Ovary (tissue), 3 donors: ENCODE results near the gene MYT1.

Source experiments
- POLR2A ChIP-seq: fragments of 450-650 bp; IDR thresholded peaks from one replicate; pipeline ENCODE4 v1.6.1; 2017; ENCODE audit warnings: antibody characterized with exemption, mild to moderate bottlenecking, moderate library complexity
- TF ChIP-seq, protein P1 (sequence below), 3 donors: fragments of 450-650 bp in 2 of 3; fragments of 200-600 bp in 1 of 3; IDR thresholded peaks; one replicate each; pipeline versions ENCODE4 v1.5.1 to v1.8.0; 2016 to 2022; ENCODE audit warnings: antibody characterized with exemption in 3 of 3, mild to moderate bottlenecking in 1 of 3
- donor health status: DM: no; HTN: no; CAD: no.

DNA sequence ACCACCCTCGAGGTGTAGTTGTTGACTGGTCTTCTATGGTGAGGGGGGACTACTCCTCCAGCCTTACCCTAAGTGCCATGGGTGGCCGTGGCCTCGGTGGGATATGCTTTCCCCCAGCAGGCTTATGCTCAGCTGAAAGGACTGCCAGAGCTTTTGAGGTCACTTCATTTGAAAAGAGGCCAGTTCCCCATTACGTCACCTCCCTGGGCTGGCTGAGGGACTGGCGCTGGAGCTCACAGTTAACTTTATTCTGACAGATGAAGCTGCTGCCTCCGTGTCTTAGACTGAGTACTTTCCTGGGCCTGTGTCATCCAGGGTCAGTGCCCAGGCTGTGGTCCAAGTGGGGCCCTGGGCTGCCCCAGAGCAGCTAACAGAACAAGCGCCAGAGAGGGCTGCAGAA, 48.5 kb downstream of the MYT1 start:
- TF ChIP-seq, protein P1, sequence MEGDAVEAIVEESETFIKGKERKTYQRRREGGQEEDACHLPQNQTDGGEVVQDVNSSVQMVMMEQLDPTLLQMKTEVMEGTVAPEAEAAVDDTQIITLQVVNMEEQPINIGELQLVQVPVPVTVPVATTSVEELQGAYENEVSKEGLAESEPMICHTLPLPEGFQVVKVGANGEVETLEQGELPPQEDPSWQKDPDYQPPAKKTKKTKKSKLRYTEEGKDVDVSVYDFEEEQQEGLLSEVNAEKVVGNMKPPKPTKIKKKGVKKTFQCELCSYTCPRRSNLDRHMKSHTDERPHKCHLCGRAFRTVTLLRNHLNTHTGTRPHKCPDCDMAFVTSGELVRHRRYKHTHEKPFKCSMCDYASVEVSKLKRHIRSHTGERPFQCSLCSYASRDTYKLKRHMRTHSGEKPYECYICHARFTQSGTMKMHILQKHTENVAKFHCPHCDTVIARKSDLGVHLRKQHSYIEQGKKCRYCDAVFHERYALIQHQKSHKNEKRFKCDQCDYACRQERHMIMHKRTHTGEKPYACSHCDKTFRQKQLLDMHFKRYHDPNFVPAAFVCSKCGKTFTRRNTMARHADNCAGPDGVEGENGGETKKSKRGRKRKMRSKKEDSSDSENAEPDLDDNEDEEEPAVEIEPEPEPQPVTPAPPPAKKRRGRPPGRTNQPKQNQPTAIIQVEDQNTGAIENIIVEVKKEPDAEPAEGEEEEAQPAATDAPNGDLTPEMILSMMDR (IDR thresholded peaks at IDR 0.05) = no peak
- TF ChIP-seq POLR2A = no peak
